Thyroid gland (tissue), 4 donors: ENCODE data around the gene HAND2. TPM values are rescaled to one million over a fixed set of nuclear protein-coding genes. Genes with fewer than 3 reads are reported as not detected.

Experiments
- DNase-seq, 2 donors: peaks; one replicate each; pipeline ENCODE4 v3.0.0-alpha.2; 2019
- H3K27ac ChIP-seq, 3 donors: fragments of 200-600 bp; sonication (generic); 1 replicate in 2 of 3; 2 replicates in 1 of 3; pipeline ENCODE4 v1.5.1; 2016 to 2019; ENCODE audit warnings: mild to moderate bottlenecking in 1 of 3, moderate library complexity in 1 of 3
- H3K27me3 ChIP-seq: fragments of 200-600 bp; sonication (generic); one replicate; pipeline ENCODE4 v1.5.1; 2019
- H3K36me3 ChIP-seq, 2 donors: fragments of 200-600 bp; sonication (generic); one replicate each; pipeline ENCODE4 v1.5.1; 2016 to 2019
- H3K4me1 ChIP-seq, 2 donors: fragments of 200-600 bp; sonication (generic); one replicate each; pipeline ENCODE4 v1.5.1; 2017 to 2019
- H3K4me3 ChIP-seq, 3 donors: fragments of 200-600 bp; sonication (generic); replicated peaks in 1 of 3; 1 replicate in 2 of 3; 2 replicates in 1 of 3; pipeline ENCODE4 v1.5.1; 2016; ENCODE audit warnings: mild to moderate bottlenecking in 1 of 3
- H3K9me3 ChIP-seq: fragments of 200-600 bp; sonication (generic); one replicate; pipeline ENCODE4 v1.5.1; 2017
- CTCF ChIP-seq, 6 experiments: fragments of 200-600 bp in 3 of 6; fragments of 450-650 bp in 3 of 6; sonication (generic) in 3 of 6; IDR thresholded peaks; one replicate each; pipeline ENCODE4 v1.5.1; 2016 to 2019; ENCODE audit warnings: antibody characterized with exemption in 6 of 6, mild to moderate bottlenecking in 2 of 6, inconsistent platforms in 1 of 6, moderate library complexity in 1 of 6
- POLR2A ChIP-seq, 2 donors: fragments of 450-650 bp; IDR thresholded peaks; one replicate each; pipeline ENCODE4 v1.6.1; 2017; ENCODE audit warnings: antibody characterized with exemption in 2 of 2, mild to moderate bottlenecking in 2 of 2, moderate library complexity in 1 of 2
- WGBS, 2 donors: methylation state at CpG; one replicate each; pipeline ENCODE4 v1.1.5; 2017; 5-methylcytosine and 5-hydroxymethylcytosine counted together
- intact Hi-C: fragments of 100-400 bp; cut with DNase I; formaldehyde crosslinking; loops from one replicate; pipeline ENCODE4 v1.15.1; 2023
- total RNA-seq, 4 donors: library from RNA; depleted of rRNA; stranded (reverse); fragments of >200 nt; gene quantifications; one replicate each; pipeline ENCODE4 v1.2.3, GENCODE V29; 2016

Gene HAND2
- total RNA-seq, 4 donors from 2014 or later: 2.0 to 8.9 (median 4.0) TPM

- H3K4me3 ChIP-seq: no peak overlapping the region
- intact Hi-C loops: no loop called here
- H3K4me1 ChIP-seq: no peaks in the 10 kb centered on the region
- H3K36me3 ChIP-seq: no peaks in the 10 kb centered on the region
- DNase-seq: no peak
- TF ChIP-seq CTCF (IDR thresholded peaks at IDR 0.05): no peak
- TF ChIP-seq POLR2A (IDR thresholded peaks at IDR 0.05): no peak
- WGBS, 2 donors: 92 to 98% methylated on average over 1 of the region's 1 CpG
- no peak overlapping the region for H3K27ac ChIP-seq
- H3K9me3 ChIP-seq: no peaks in the 10 kb centered on the region
- no peaks in the 10 kb centered on the region for H3K27me3 ChIP-seq
These were observed 30.9 kb upstream of the HAND2 start for GRCh38 chr4:173560896-173561295.

- TF ChIP-seq POLR2A (IDR thresholded peaks at IDR 0.05): no peak
- TF ChIP-seq CTCF (IDR thresholded peaks at IDR 0.05): no peak
- no peak for DNase-seq
- WGBS, 2 donors: 59 to 67% methylated on average over 2 of the region's 2 CpGs
- H3K4me1 ChIP-seq: no peaks in the 10 kb centered on the region
- H3K9me3 ChIP-seq: no peaks in the 10 kb centered on the region
- H3K36me3 ChIP-seq: no peaks in the 10 kb centered on the region
- no peak overlapping the region for H3K4me3 ChIP-seq
- H3K27ac ChIP-seq: no peak overlapping the region
- intact Hi-C loops: no loop called here
- no peaks in the 10 kb centered on the region for H3K27me3 ChIP-seq
These were observed 26.5 kb upstream of the HAND2 start for GRCh38 chr4:173556398-173557131.

GRCh38 chr4:173547889-173548288 is 17.9 kb upstream of the HAND2 start:
- peaks cover 3% of the 10 kb centered on the region for H3K27me3 ChIP-seq
- WGBS, 2 donors: 64 to 67% methylated on average over 13 of the region's 13 CpGs
- no peak overlapping the region for H3K27ac ChIP-seq
- H3K4me1 ChIP-seq: no peaks in the 10 kb centered on the region
- intact Hi-C loops: no loop called here
- no peak for DNase-seq
- no peaks in the 10 kb centered on the region for H3K9me3 ChIP-seq
- H3K4me3 ChIP-seq: no peak overlapping the region
- TF ChIP-seq POLR2A (IDR thresholded peaks at IDR 0.05) (no peak), CTCF (IDR thresholded peaks at IDR 0.05) (no peak)
- H3K36me3 ChIP-seq: no peaks in the 10 kb centered on the region

- Histone ChIP-seq H3K4me1 (no peaks in the 10 kb centered on the region), H3K36me3 (no peaks in the 10 kb centered on the region), H3K4me3 (no peak overlapping the region), H3K27ac (no peak overlapping the region), H3K27me3 (peaks cover 3% of the 10 kb centered on the region), H3K9me3 (no peaks in the 10 kb centered on the region)
- no peak for TF ChIP-seq POLR2A (IDR thresholded peaks at IDR 0.05)
- no peak for TF ChIP-seq CTCF (IDR thresholded peaks at IDR 0.05)
- 86 to 87% methylated on average over 2 of the region's 2 CpGs for WGBS, 2 donors
- intact Hi-C loops: no loop called here
- no peak for DNase-seq
These were observed 16.7 kb upstream of the HAND2 start for GRCh38 chr4:173546776-173547175.

- no peak for DNase-seq
- no peak overlapping the region for H3K27ac ChIP-seq
- WGBS, 2 donors: 85 to 88% methylated on average over 2 of the region's 2 CpGs
- intact Hi-C loops: no loop called here
- no peak for TF ChIP-seq CTCF (IDR thresholded peaks at IDR 0.05)
- TF ChIP-seq POLR2A (IDR thresholded peaks at IDR 0.05): no peak
- no peaks in the 10 kb centered on the region for H3K36me3 ChIP-seq
- no peak overlapping the region for H3K4me3 ChIP-seq
- no peaks in the 10 kb centered on the region for H3K9me3 ChIP-seq
- peaks cover 5% of the 10 kb centered on the region for H3K27me3 ChIP-seq
- no peaks in the 10 kb centered on the region for H3K4me1 ChIP-seq
These were observed 15.4 kb upstream of the HAND2 start for GRCh38 chr4:173545440-173545839.
